Right lobe of liver (tissue), 6 donors: ENCODE data around the gene RAB25. TPM values are rescaled to one million over a fixed set of nuclear protein-coding genes. Genes with fewer than 3 reads are reported as not detected.

Experiments
- ATAC-seq, 4 donors: fragments of 200-7000 bp; cut with Tn5 transposase; one replicate each; pipeline ENCODE4 v1.9.1; 2020; ENCODE audit warnings: mild to moderate bottlenecking in 4 of 4, moderate library complexity in 4 of 4
- DNase-seq, 3 donors: peaks; one replicate each; pipeline ENCODE4 v3.0.0-alpha.2; 2020
- H3K27ac ChIP-seq, 3 donors: fragments of 200-600 bp; one replicate each; pipeline ENCODE4 v1.8.0; 2022
- H3K27me3 ChIP-seq, 2 donors: fragments of 200-600 bp; one replicate each; pipeline ENCODE4 v1.8.0; 2022
- H3K36me3 ChIP-seq, 4 donors: fragments of 200-600 bp; sonication (generic) in 1 of 4; one replicate each; pipeline versions ENCODE4 v1.5.1 to v1.8.0; 2017 to 2022; ENCODE audit warnings: control low read depth in 1 of 4
- H3K4me1 ChIP-seq, 4 donors: fragments of 200-600 bp; sonication (generic) in 1 of 4; one replicate each; pipeline versions ENCODE4 v1.5.1 to v1.8.0; 2017 to 2022; ENCODE audit warnings: control low read depth in 1 of 4
- H3K4me3 ChIP-seq, 3 donors: fragments of 200-600 bp; one replicate each; pipeline ENCODE4 v1.8.0; 2022
- H3K9me3 ChIP-seq, 4 donors: fragments of 200-600 bp; sonication (generic) in 1 of 4; one replicate each; pipeline versions ENCODE4 v1.5.1 to v1.8.0; 2017 to 2022; ENCODE audit warnings: control low read depth in 1 of 4
- CTCF ChIP-seq, 4 donors: fragments of 200-600 bp in 3 of 4; fragments of 450-650 bp in 1 of 4; IDR thresholded peaks; one replicate each; pipeline versions ENCODE4 v1.5.1 to v1.8.0; 2016 to 2022; ENCODE audit warnings: antibody characterized with exemption in 4 of 4, mild to moderate bottlenecking in 2 of 4
- POLR2A ChIP-seq: fragments of 450-650 bp; IDR thresholded peaks from one replicate; pipeline ENCODE4 v1.6.1; 2017; ENCODE audit warnings: antibody characterized with exemption, mild to moderate bottlenecking
- WGBS: methylation state at CpG from one replicate; pipeline ENCODE4 v1.1.6; 2018; ENCODE audit warnings: low coverage, low lambda C conversion rate; ENCODE audit not compliant: insufficient coverage; ENCODE audit errors: missing lambda C conversion rate; 5-methylcytosine and 5-hydroxymethylcytosine counted together
- intact Hi-C, 2 donors: fragments of 100-400 bp; cut with DNase I; formaldehyde crosslinking; loops; one replicate each; pipeline versions ENCODE4 v1.11.2 to v1.14.1; 2022
- total RNA-seq, 6 experiments: library from RNA; depleted of rRNA in 2 of 6; stranded (reverse); fragments of >200 nt in 2 of 6; fragmentation: NEBNext Ultra II Directional in 3 of 6; extraction: Animal tissue kit (Norgen Biotek cat#: 25700) in 3 of 6; gene quantifications; one replicate each; pipeline versions ENCODE4 v1.1.0 to v1.2.4, GENCODE V29; 2016 to 2023
- donor health status: DM: no; HTN: yes; CAD: no.
- donor health status: DM: no; HTN: no; CAD: no.
- donor health status: DM: no; HTN: no; CAD: no.
- donor health status: DM: no; HTN: yes; CAD: no.
- donor health status: DM: no; HTN: yes; CAD: no.

RAB25 gene
- total RNA-seq, 6 experiments from 2014 or later, result 0.40 to 3.2 (median 0.77) TPM

- DNase-seq (no peak), ATAC-seq (no peak)
- Histone ChIP-seq H3K9me3 (no peaks in the 10 kb centered on the region), H3K4me1 (peaks cover 0 to 12% (median under 1%) of the 10 kb centered on the region in 4 donors), H3K4me3 (no peak overlapping the region), H3K27ac (no peak overlapping the region), H3K36me3 (no peaks in the 10 kb centered on the region), H3K27me3 (no peaks in the 10 kb centered on the region)
- TF ChIP-seq POLR2A, result no peak
- WGBS, result 23% methylated on average over 1 of the region's 3 CpGs
- intact Hi-C loops, result loop anchor here in 1 of 2 donors (5.0 kb wide), 1 partner anchor 33 kb away; no protein-coding TSS in a partner anchor
Measured at GRCh38 chr1:156099282-156099681, 38.3 kb downstream of the RAB25 start.

GRCh38 chr1:156100205-156100995 is 39.4 kb downstream of the RAB25 start:
- intact Hi-C loops, result no loop called here
- Histone ChIP-seq H3K36me3 (no peaks in the 10 kb centered on the region), H3K9me3 (no peaks in the 10 kb centered on the region), H3K4me3 (no peak overlapping the region), H3K27ac (no peak overlapping the region), H3K27me3 (no peaks in the 10 kb centered on the region), H3K4me1 (peaks cover 0 to 13% (median 2%) of the 10 kb centered on the region in 4 donors)
- DNase-seq, result no peak
- TF ChIP-seq POLR2A (no peak), CTCF (IDR thresholded peaks at IDR 0.05) (no peak)
- WGBS, result 65% methylated on average over 3 of the region's 4 CpGs
- no peak for ATAC-seq

GRCh38 chr1:156101880-156102279 is 40.9 kb downstream of the RAB25 start:
- WGBS, result 78% methylated on average over 6 of the region's 6 CpGs

GRCh38 chr1:156102633-156103511 is 41.9 kb downstream of the RAB25 start:
- ATAC-seq, result no peak
- TF ChIP-seq POLR2A (no peak), CTCF (IDR thresholded peaks at IDR 0.05) (no peak)
- Histone ChIP-seq H3K36me3 (no peaks in the 10 kb centered on the region), H3K4me1 (peaks cover 0 to 11% (median 3%) of the 10 kb centered on the region in 4 donors), H3K27me3 (no peaks in the 10 kb centered on the region), H3K9me3 (no peaks in the 10 kb centered on the region), H3K27ac (no peak overlapping the region), H3K4me3 (no peak overlapping the region)
- no peak for DNase-seq
- intact Hi-C loops, result no loop called here
- 73% methylated on average over 10 of the region's 16 CpGs for WGBS

More at GRCh38 chr1:156101880-156102279, 40.9 kb downstream of the RAB25 start:
- ATAC-seq, result no peak
- Histone ChIP-seq H3K4me3 (no peak overlapping the region), H3K4me1 (peaks cover 0 to 13% (median 3%) of the 10 kb centered on the region in 4 donors), H3K27me3 (no peaks in the 10 kb centered on the region), H3K36me3 (no peaks in the 10 kb centered on the region), H3K27ac (no peak overlapping the region), H3K9me3 (no peaks in the 10 kb centered on the region)
- intact Hi-C loops, result no loop called here
- DNase-seq, result no peak
- TF ChIP-seq CTCF (IDR thresholded peaks at IDR 0.05) (no peak), POLR2A (no peak)
